NCI-H446 (cell line): ENCODE data around the gene C9orf78.

Source experiments
- DNase-seq, 2 experiments: peaks; one replicate each; lab custom pipeline; 2025; lab: John Stamatoyannopoulos, UW

The C9orf78 gene

GRCh38 chr9:129841071-129841470, 6.0 kb upstream of the C9orf78 start:
- DNase-seq: no peak

- DNase-seq: no peak
Observed at GRCh38 chr9:129840034-129840433, 5.0 kb upstream of the C9orf78 start.

GRCh38 chr9:129839324-129840023, 4.4 kb upstream of the C9orf78 start:
- DNase-seq: no peak

GRCh38 chr9:129838707-129839259, 3.7 kb upstream of the C9orf78 start:
- no peak for DNase-seq

GRCh38 chr9:129836311-129837007, 1.4 kb upstream of the C9orf78 start:
- DNase-seq: no peak

GRCh38 chr9:129835860-129836223, 767 bp upstream of the C9orf78 start:
- DNase-seq: no peak

- no peak for DNase-seq
Observed at GRCh38 chr9:129834489-129835127, 467 bp downstream of the C9orf78 start.

- no peak for DNase-seq
Observed at GRCh38 chr9:129832982-129833381, 2.1 kb downstream of the C9orf78 start.

- no peak for DNase-seq
Observed at GRCh38 chr9:129828969-129829368, 6.1 kb downstream of the C9orf78 start.

GRCh38 chr9:129828051-129828450, 7.0 kb downstream of the C9orf78 start:
- DNase-seq: no peak

GRCh38 chr9:129826759-129827158, 8.3 kb downstream of the C9orf78 start:
- no peak for DNase-seq

- DNase-seq: no peak
Observed at GRCh38 chr9:129826344-129826743, 8.7 kb downstream of the C9orf78 start.

GRCh38 chr9:129823935-129824601, 11.0 kb downstream of the C9orf78 start, which contains the start of gene TOR1A:
Gene TOR1A, minus strand, starts transcription at chr9:129824136. Its CDS starts 51 bp downstream, at chr9:129824085.
- peak; percentile 60 to 91 for DNase-seq

- DNase-seq: no peak
Observed at GRCh38 chr9:129823542-129823934, 11.5 kb downstream of the C9orf78 start.

GRCh38 chr9:129822898-129823541, 12.1 kb downstream of the C9orf78 start:
- DNase-seq: no peak

- DNase-seq: no peak
Observed at GRCh38 chr9:129816501-129817435, 18.3 kb downstream of the C9orf78 start.

- DNase-seq: no peak
Observed at GRCh38 chr9:129815278-129815677, 19.8 kb downstream of the C9orf78 start.

GRCh38 chr9:129814432-129815223, 20.4 kb downstream of the C9orf78 start:
- DNase-seq: no peak

- DNase-seq: no peak
Observed at GRCh38 chr9:129813661-129814060, 21.4 kb downstream of the C9orf78 start.

- DNase-seq: no peak
Observed at GRCh38 chr9:129812385-129812784, 22.7 kb downstream of the C9orf78 start.
